ENCODE results near the gene PRKN. TPM values are rescaled to one million over a fixed set of nuclear protein-coding genes. Genes with fewer than 3 reads are reported as not detected.
"Not testable (repeated sequence)": the region's sequence is repeated elsewhere in the genome, so short reads cannot be mapped to it uniquely, and the experiment has no call there.

Gene PRKN
- total and polyA plus RNA-seq, 2 experiments from 2014 or later, result 1.2 to 2.3 TPM

DNA sequence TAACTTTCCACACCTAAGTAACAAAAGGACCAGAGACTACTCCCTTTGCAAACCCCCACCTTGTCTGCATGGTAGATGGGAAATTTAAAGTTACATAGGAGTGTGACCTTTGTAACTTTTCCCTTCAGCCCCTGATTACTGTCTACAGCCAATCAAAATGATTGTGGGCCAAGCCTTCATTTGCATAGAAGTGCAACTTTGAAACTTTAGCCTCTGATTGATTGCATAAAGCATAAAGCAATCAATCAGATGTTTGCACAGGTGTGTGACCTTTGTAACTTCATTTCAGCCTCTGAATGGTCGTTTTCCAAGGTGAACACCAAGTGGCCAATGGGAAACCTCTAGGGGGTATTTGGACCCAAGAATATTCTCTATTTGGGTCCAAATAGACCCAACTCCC, 46.1 kb downstream of the PRKN start:
- no peak overlapping the region for H2AFZ ChIP-seq
- no peak overlapping the region for H3K4me3 ChIP-seq
- no peaks in the 10 kb centered on the region for H3K79me2 ChIP-seq (ENCODE audit: insufficient read depth)
- H3K27ac ChIP-seq, result no peak overlapping the region
- H3K9ac ChIP-seq, result no peak overlapping the region
- WGBS, 2 experiments (ENCODE audit: low coverage in 1 of 2, low lambda C conversion rate in 2 of 2, missing lambda C conversion rate in 2 of 2), result 61 to 72% methylated on average over 1 of the region's 1 CpG
- H3K9me2 ChIP-seq (ENCODE audit: insufficient read depth), result no peaks in the 10 kb centered on the region
- TF ChIP-seq EZH2 (IDR thresholded peaks at IDR 0.05; ENCODE audit: insufficient read depth, poor library complexity, severe bottlenecking) (no peak), EZH2phosphoT487 (IDR thresholded peaks at IDR 0.05; ENCODE audit: insufficient read depth, low read depth) (no peak)
- no peaks in the 10 kb centered on the region for H4K20me1 ChIP-seq (ENCODE audit: insufficient read depth)
- no peaks in the 10 kb centered on the region for H3K27me3 ChIP-seq (replicated peaks; ENCODE audit: insufficient read depth)
- no peaks in the 10 kb centered on the region for H3K36me3 ChIP-seq (ENCODE audit: low read depth)
- H3K4me1 ChIP-seq (ENCODE audit: insufficient read depth), result no peaks in the 10 kb centered on the region
- in situ Hi-C loops (cut with MboI), result no loop called here
- no peaks in the 10 kb centered on the region for H3F3A ChIP-seq (ENCODE audit: insufficient read depth)
- no peak for DNase-seq
- no peaks in the 10 kb centered on the region for H3K9me3 ChIP-seq (ENCODE audit: low read depth)
- no peak overlapping the region for H3K4me2 ChIP-seq (ENCODE audit: unreplicated experiment)

DNA sequence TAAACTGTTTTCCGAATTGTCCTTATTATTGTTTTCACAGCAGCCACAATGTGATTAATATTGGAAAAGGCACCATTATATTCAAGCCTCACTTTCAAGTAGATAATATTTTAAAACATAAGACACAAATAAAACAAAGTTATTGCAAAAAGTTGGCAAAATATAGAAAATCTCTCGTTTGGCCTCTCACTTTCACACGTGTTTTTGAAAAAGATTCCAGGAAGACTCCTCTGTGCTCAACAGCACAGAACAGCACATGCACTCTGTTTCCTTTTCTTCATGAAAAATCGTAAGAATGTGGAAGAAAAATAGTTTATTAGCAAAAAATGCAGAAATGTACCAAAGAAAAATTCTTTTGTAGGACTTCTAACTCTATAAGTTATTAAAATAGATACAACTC, 46.7 kb downstream of the PRKN start:
- no peak for DNase-seq
- WGBS, 2 experiments (ENCODE audit: low coverage in 1 of 2, low lambda C conversion rate in 2 of 2, missing lambda C conversion rate in 2 of 2), result 57 to 58% methylated on average over 4 of the region's 4 CpGs

DNA sequence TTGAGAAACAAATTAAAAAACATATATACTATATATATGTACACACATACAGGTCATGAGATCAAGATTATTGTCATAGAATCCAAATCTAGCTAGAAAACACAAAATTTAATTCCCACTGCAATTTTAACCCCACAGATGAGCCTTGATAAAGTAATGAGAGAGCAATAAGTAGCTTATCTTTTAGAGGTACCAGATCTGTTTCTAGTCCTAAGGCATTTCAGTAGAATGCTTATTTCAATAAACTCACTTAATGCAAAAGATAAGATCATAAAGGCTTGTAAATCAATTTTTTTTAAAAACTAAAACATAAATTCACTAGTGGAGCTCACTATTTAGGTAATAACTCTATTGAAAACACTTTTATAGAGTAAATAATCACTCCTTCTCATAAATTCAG, 47.2 kb downstream of the PRKN start:
- no peaks in the 10 kb centered on the region for H3K9me2 ChIP-seq (ENCODE audit: insufficient read depth)
- H3K4me3 ChIP-seq, result no peak overlapping the region
- no peaks in the 10 kb centered on the region for H4K20me1 ChIP-seq (ENCODE audit: insufficient read depth)
- H3K9ac ChIP-seq, result no peak overlapping the region
- no peaks in the 10 kb centered on the region for H3K36me3 ChIP-seq (ENCODE audit: low read depth)
- H3K4me2 ChIP-seq (ENCODE audit: unreplicated experiment), result no peak overlapping the region
- no peaks in the 10 kb centered on the region for H3F3A ChIP-seq (ENCODE audit: insufficient read depth)
- no peak for DNase-seq
- TF ChIP-seq EZH2phosphoT487 (IDR thresholded peaks at IDR 0.05; ENCODE audit: insufficient read depth, low read depth) (no peak), EZH2 (IDR thresholded peaks at IDR 0.05; ENCODE audit: insufficient read depth, poor library complexity, severe bottlenecking) (no peak)
- no peak overlapping the region for H2AFZ ChIP-seq
- in situ Hi-C loops (cut with MboI), result no loop called here
- no peaks in the 10 kb centered on the region for H3K4me1 ChIP-seq (ENCODE audit: insufficient read depth)
- H3K79me2 ChIP-seq (ENCODE audit: insufficient read depth), result no peaks in the 10 kb centered on the region
- no peaks in the 10 kb centered on the region for H3K9me3 ChIP-seq (ENCODE audit: low read depth)
- no peak overlapping the region for H3K27ac ChIP-seq
- no peaks in the 10 kb centered on the region for H3K27me3 ChIP-seq (replicated peaks; ENCODE audit: insufficient read depth)

More for the DNA sequence above, 46.7 kb downstream of the PRKN start:
- Histone ChIP-seq H3K79me2 (ENCODE audit: insufficient read depth) (no peaks in the 10 kb centered on the region), H3K4me2 (ENCODE audit: unreplicated experiment) (no peak overlapping the region), H3K9me3 (ENCODE audit: low read depth) (no peaks in the 10 kb centered on the region), H2AFZ (no peak overlapping the region), H3K27me3 (replicated peaks; ENCODE audit: insufficient read depth) (no peaks in the 10 kb centered on the region), H3F3A (ENCODE audit: insufficient read depth) (no peaks in the 10 kb centered on the region), H3K4me1 (ENCODE audit: insufficient read depth) (no peaks in the 10 kb centered on the region), H3K9ac (no peak overlapping the region), H3K36me3 (ENCODE audit: low read depth) (no peaks in the 10 kb centered on the region), H3K4me3 (no peak overlapping the region), H4K20me1 (ENCODE audit: insufficient read depth) (no peaks in the 10 kb centered on the region), H3K9me2 (ENCODE audit: insufficient read depth) (no peaks in the 10 kb centered on the region), H3K27ac (no peak overlapping the region)
- in situ Hi-C loops (cut with MboI), result no loop called here
- TF ChIP-seq EZH2phosphoT487 (IDR thresholded peaks at IDR 0.05; ENCODE audit: insufficient read depth, low read depth) (no peak), EZH2 (IDR thresholded peaks at IDR 0.05; ENCODE audit: insufficient read depth, poor library complexity, severe bottlenecking) (no peak)

DNA sequence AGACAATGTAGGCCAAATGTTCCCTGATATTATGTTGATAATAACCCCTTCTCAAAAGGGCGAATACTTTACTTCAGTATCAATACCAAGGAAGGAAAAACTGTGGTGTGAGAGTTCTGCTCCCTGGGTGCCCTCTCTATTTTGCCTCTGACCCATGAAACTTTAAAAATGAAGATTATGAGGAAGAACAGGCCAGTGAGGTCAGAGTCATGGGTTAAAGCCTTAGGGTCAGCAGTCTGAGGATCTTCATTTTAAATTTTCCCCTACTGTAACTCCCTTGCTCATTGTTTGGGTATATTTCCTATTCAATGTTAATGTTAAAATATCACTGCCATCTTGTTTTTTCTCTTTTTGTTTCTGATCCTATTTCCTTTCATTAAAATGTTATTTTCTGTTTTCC, 47.9 kb downstream of the PRKN start:
- H3K27ac ChIP-seq, result no peak overlapping the region
- no peaks in the 10 kb centered on the region for H3K36me3 ChIP-seq (ENCODE audit: low read depth)
- H3K9me3 ChIP-seq (ENCODE audit: low read depth), result no peaks in the 10 kb centered on the region
- no peak overlapping the region for H2AFZ ChIP-seq
- no peaks in the 10 kb centered on the region for H3K79me2 ChIP-seq (ENCODE audit: insufficient read depth)
- H3K9ac ChIP-seq, result no peak overlapping the region
- H3K4me1 ChIP-seq (ENCODE audit: insufficient read depth), result no peaks in the 10 kb centered on the region
- H4K20me1 ChIP-seq (ENCODE audit: insufficient read depth), result no peaks in the 10 kb centered on the region
- H3K27me3 ChIP-seq (replicated peaks; ENCODE audit: insufficient read depth), result no peaks in the 10 kb centered on the region
- TF ChIP-seq EZH2phosphoT487 (IDR thresholded peaks at IDR 0.05; ENCODE audit: insufficient read depth, low read depth) (no peak), EZH2 (IDR thresholded peaks at IDR 0.05; ENCODE audit: insufficient read depth, poor library complexity, severe bottlenecking) (no peak)
- in situ Hi-C loops (cut with MboI), result no loop called here
- WGBS, 2 experiments (ENCODE audit: low coverage in 1 of 2, low lambda C conversion rate in 2 of 2, missing lambda C conversion rate in 2 of 2), result 74 to 83% methylated on average over 1 of the region's 1 CpG
- H3F3A ChIP-seq (ENCODE audit: insufficient read depth), result no peaks in the 10 kb centered on the region
- H3K4me3 ChIP-seq, result no peak overlapping the region
- DNase-seq, result no peak
- no peaks in the 10 kb centered on the region for H3K9me2 ChIP-seq (ENCODE audit: insufficient read depth)
- H3K4me2 ChIP-seq (ENCODE audit: unreplicated experiment), result no peak overlapping the region

DNA sequence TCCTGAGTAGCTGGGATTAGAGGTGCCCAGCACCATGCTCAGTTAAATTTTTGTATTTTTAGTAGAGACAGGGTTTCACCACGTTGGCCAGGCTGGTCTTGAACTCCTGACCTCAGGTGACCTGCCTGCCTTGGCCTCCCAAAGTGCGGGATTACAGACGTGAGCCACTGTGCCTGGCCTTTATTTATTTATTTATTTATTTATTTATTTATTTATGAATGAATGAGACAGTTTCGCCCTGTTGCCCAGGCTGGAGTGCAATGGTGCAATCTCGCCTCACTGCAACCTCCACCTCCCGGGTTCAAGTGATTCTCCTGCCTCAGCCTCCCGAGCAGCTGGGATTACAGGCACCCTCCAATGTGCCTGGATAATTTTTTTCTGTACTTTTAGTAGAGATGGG, 48.7 kb downstream of the PRKN start:
- 85 to 87% methylated on average over 7 of the region's 7 CpGs for WGBS, 2 experiments (ENCODE audit: low coverage in 1 of 2, low lambda C conversion rate in 2 of 2, missing lambda C conversion rate in 2 of 2)
- DNase-seq; H3K27ac ChIP-seq; H3K4me1 ChIP-seq (ENCODE audit: insufficient read depth); H2AFZ ChIP-seq; H3K4me3 ChIP-seq; H3K27me3 ChIP-seq (replicated peaks; ENCODE audit: insufficient read depth); H3K9me3 ChIP-seq (ENCODE audit: low read depth); H3F3A ChIP-seq (ENCODE audit: insufficient read depth); H3K9ac ChIP-seq; H3K9me2 ChIP-seq (ENCODE audit: insufficient read depth); H3K79me2 ChIP-seq (ENCODE audit: insufficient read depth); H4K20me1 ChIP-seq (ENCODE audit: insufficient read depth); in situ Hi-C loops (cut with MboI); H3K36me3 ChIP-seq (ENCODE audit: low read depth); H3K4me2 ChIP-seq (ENCODE audit: unreplicated experiment): not testable (repeated sequence)
